Right cardiac atrium (tissue), 5 donors: ENCODE measurements around the gene LMF2. TPM values are rescaled to one million over a fixed set of nuclear protein-coding genes. Genes with fewer than 3 reads are reported as not detected.
A peak's percentile ranks its signal among the peaks of the same experiment; 100 is the strongest.

Experiments
- ATAC-seq, 2 donors: fragments of 200-7000 bp; cut with Tn5 transposase; one replicate each; pipeline versions ENCODE4 v1.8.0 to v1.9.1; 2020; ENCODE audit warnings: moderate library complexity in 2 of 2, mild to moderate bottlenecking in 1 of 2
- DNase-seq, 3 donors: peaks; one replicate each; pipeline ENCODE4 v3.0.0-alpha.2; 2020
- H3K27ac ChIP-seq: one replicate; pipeline ENCODE4 v1.5.1; 2013; ENCODE audit warnings: mild to moderate bottlenecking, low read length, control low read depth, moderate library complexity
- H3K27me3 ChIP-seq: one replicate; pipeline ENCODE4 v1.6.1; 2013; ENCODE audit not compliant: control insufficient read depth, insufficient read depth
- H3K4me1 ChIP-seq: one replicate; pipeline ENCODE4 v1.6.1; 2013; ENCODE audit warnings: low read length; ENCODE audit not compliant: control insufficient read depth, insufficient read depth
- H3K4me3 ChIP-seq: one replicate; pipeline ENCODE4 v1.5.1; 2013; ENCODE audit warnings: low read length, control low read depth
- H3K9me3 ChIP-seq: one replicate; pipeline ENCODE4 v1.6.1; 2013; ENCODE audit warnings: low read length; ENCODE audit not compliant: control insufficient read depth
- WGBS: extraction: QIAGEN DNeasy Blood & Tissue Kit; methylation state at CpG from one replicate; pipeline ENCODE4 v1.1.7; 2013; 5-methylcytosine and 5-hydroxymethylcytosine counted together
- intact Hi-C, 4 donors: fragments of 100-400 bp; cut with DNase I; formaldehyde crosslinking; loops; one replicate each; pipeline versions ENCODE4 v1.11.0 to v1.14.0; 2022 to 2023
- polyA plus RNA-seq: library from polyadenylated mRNA; stranded (reverse); fragments of 200-250 nt; gene quantifications from one replicate; pipeline ENCODE4 v1.2.3, GENCODE V29; 2013
- total RNA-seq, 4 donors: library from RNA; stranded (reverse); fragmentation: NEBNext Ultra II Directional; extraction: Animal tissue kit (Norgen Biotek cat#: 25700); gene quantifications; one replicate each; pipeline ENCODE4 v1.2.1, GENCODE V29; 2021
- donor health status: healthy with polysubstance abuse.
- donor health status: DM: no; HTN: yes; CAD: no.
- donor health status: DM: no; HTN: no; CAD: no.
- donor health status: DM: no; HTN: yes; CAD: no; lungs with severe emphysema.
- donor health status: DM: yes; HTN: yes; CAD: no.

Gene LMF2
- total and polyA plus RNA-seq, 5 donors = 29.0 to 33.7 (median 33.1) TPM

DNA sequence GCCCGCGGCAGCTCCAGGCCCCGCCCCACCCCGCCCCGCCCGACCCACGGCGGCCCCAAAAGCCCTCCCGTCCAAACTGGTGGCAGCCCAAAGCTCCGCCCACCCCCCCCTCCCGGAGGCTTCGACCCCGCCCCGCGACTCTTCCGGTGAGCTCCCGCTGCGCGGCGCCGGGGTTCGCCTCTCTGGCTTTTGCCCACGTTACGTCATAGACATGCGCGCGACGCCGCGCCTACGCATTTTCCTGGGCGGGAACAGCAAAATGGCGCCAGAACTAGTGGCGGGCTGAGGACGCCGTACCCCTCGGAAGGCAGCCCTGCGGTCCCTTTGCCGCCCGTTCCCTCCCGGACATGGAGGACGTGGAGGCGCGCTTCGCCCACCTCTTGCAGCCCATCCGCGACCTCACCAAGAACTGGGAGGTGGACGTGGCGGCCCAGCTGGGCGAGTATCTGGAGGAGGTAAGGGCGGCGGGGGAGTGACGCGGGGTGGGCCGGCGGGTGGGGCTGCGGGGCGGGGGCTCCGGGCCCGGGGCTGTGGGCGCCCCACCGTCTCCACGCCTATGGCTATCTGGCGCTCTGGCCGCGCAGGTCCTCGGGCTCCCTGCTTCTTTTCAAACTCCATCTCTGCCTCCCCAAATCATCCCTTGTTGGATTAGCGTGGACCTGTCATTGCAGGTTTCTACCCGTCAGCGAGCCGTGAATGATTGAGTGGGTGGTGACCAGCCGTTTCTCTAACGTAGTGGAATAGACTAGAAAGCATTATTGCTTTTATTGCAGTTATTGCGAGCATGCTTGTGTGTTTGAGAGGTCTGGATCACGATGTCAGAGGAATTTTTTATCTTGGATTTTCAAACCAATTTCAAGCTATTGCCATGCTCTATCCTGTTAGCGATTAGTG, 736 bp upstream of the LMF2 start, which contains the start of gene NCAPH2:
TSS of gene NCAPH2 (plus strand) at position 234 of the 894 bp plus-strand sequence. CDS start at position 348, 114 bp downstream.
- peak; percentile 77 to 80 for ATAC-seq
- Histone ChIP-seq H3K27me3 (no peaks in the 10 kb centered on the region), H3K4me3 (peak within 1 kb of the TSS; percentile 77), H3K9me3 (no peaks in the 10 kb centered on the region), H3K4me1 (no peaks in the 10 kb centered on the region), H3K27ac (peak within 1 kb of the TSS; percentile 81)
- under 1% methylated on average over 74 of the region's 76 CpGs for whole genome bisulfite sequencing
- peak; percentile 97 to 98 (median 98) for DNase-seq
- intact Hi-C loops = loop anchor here in 2 of 4 donors (10.0 kb wide), 2 partner anchors 263 to 273 kb away; partner anchors contain the start of gene TUBGCP6 (in 1 of the 2)

DNA sequence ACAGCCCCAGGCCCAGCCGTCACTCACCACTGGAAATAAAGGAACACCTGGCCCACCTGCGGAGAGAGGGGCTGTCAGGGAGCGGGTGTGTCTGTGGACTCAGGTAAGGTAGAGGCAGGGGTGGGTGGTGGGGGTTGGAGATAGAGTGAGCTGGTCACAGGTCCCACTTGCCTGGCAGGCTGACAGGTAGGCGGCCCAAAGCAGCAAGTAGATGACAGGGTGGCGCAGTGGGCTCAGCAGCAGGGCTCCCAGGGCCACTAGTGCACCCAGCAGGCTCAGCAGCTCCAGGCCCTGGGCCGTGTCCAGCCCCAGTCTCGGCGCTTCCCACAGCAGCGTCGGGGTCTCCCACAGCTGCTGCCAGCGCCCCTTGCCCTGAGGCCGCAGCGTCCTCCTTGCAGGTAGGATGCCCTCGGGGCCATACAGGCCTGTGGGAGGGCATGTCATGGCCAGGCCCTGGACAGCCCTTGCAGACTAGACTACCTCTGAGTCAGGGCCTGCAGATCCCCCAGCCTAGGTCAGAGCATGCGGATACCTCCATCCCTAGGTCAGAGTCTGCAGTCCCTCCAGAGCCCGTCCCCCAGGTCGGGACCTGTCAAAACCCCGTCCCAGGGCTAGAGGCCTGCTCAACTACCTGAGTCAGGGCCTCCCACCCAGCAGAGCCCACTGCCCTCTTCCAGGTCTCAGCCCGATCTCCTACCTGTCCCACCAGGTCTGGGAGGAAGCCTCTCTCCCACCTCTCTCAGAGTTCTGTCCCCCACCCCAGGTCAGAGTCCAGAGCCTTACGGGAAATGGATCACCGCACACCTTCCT, 686 bp downstream of the LMF2 start:
- WGBS = 25% methylated on average over 21 of the region's 21 CpGs
- no peaks in the 10 kb centered on the region for H3K4me1 ChIP-seq
- ATAC-seq = peak; percentile 5 to 35
- peak overlapping the region; percentile 77 for H3K4me3 ChIP-seq
- H3K9me3 ChIP-seq = no peaks in the 10 kb centered on the region
- no peaks in the 10 kb centered on the region for H3K27me3 ChIP-seq
- H3K27ac ChIP-seq = peak overlapping the region; percentile 65
- intact Hi-C loops = loop anchor here in 2 of 4 donors (10.0 kb wide), 2 partner anchors 262 to 272 kb away; partner anchors contain the start of gene TUBGCP6 (in 1 of the 2)
- DNase-seq = peak; percentile 52 to 74 (median 73)

DNA sequence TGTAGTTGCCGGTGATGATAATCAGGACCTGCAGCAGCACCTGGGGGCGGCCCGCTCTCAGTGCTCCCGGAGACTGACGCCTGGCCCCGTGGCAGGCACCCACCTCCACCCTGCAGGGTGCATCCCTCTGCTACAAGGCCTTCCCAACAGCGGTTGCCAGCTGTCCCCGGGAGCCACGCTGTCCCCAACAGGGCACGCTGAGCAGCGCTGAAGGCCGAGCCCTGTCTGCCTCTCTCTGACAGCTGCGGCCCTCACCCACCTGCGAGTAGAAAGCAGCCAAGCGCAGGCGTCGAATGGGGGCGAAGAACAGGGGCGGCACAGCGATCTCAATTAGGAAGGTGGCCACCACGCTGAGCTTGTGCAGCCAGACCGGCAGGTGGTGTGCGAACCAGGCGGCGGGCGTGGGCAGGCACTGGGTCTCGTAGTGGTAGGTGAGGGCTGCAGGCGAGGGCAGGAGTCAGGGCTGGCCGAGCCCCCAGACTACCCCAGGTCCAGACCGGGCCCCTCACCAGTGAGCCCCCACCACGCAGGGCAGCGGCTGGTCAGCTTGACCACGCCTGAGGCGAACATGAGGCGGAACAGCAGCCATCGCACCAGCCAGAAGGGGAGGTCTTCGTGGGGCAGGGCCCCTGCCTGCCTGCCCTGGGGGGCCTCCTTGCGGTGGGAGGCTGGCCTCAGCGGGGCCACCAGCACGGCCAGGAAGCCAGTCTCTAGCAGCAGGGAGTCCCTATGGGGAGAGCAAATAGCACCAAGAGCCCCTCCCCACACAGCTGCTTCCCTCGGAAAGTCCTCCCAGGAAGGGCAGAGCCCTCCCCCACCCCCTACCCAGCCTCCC, 1.5 kb downstream of the LMF2 start:
- peak in 2 of 3 donors; percentile 61 to 71 for DNase-seq
- Histone ChIP-seq H3K4me3 (no peak overlapping the region), H3K27ac (no peak overlapping the region), H3K27me3 (no peaks in the 10 kb centered on the region), H3K9me3 (no peaks in the 10 kb centered on the region), H3K4me1 (no peaks in the 10 kb centered on the region)
- ATAC-seq = peak in 1 of 2 donors; percentile 0
- intact Hi-C loops = loop anchor here in 2 of 4 donors (10.0 kb wide), 2 partner anchors 261 to 271 kb away; partner anchors contain the start of gene TUBGCP6 (in 1 of the 2)
- 89% methylated on average over 41 of the region's 41 CpGs for WGBS

DNA sequence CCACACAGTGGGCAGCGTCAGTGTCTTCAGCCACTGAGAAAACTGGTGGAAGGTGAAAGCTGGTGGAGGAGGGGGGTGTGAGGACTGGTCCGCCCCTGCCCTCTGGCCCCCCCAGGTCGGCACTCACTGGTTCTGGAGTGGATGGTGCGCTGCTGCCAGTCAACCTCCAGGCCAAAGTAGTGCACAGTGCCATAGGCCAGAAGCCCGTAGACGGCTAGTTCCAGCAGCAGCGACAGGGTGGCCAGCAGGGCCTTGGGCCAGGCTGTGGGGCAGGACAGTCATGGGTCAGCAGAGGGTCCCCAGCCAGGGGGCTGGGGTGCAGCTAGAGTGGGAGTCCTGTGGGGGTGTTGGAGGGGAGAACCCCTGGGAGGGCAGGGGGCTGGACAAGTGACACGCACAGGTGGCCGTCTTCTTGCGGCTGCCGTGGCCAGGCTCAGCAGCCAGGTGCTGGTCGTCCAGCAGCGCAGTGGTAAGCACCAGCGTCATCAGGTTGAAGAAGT, 2.2 kb downstream of the LMF2 start:
- intact Hi-C loops = loop anchor here in 2 of 4 donors (10.0 kb wide), 2 partner anchors 261 to 271 kb away; partner anchors contain the start of gene TUBGCP6 (in 1 of the 2)
- no peak overlapping the region for H3K4me3 ChIP-seq
- no peak for ATAC-seq
- no peaks in the 10 kb centered on the region for H3K9me3 ChIP-seq
- H3K27me3 ChIP-seq = no peaks in the 10 kb centered on the region
- H3K4me1 ChIP-seq = no peaks in the 10 kb centered on the region
- WGBS = 94% methylated on average over 14 of the region's 14 CpGs
- DNase-seq = peak in 2 of 3 donors; percentile 38 to 48
- H3K27ac ChIP-seq = no peak overlapping the region

DNA sequence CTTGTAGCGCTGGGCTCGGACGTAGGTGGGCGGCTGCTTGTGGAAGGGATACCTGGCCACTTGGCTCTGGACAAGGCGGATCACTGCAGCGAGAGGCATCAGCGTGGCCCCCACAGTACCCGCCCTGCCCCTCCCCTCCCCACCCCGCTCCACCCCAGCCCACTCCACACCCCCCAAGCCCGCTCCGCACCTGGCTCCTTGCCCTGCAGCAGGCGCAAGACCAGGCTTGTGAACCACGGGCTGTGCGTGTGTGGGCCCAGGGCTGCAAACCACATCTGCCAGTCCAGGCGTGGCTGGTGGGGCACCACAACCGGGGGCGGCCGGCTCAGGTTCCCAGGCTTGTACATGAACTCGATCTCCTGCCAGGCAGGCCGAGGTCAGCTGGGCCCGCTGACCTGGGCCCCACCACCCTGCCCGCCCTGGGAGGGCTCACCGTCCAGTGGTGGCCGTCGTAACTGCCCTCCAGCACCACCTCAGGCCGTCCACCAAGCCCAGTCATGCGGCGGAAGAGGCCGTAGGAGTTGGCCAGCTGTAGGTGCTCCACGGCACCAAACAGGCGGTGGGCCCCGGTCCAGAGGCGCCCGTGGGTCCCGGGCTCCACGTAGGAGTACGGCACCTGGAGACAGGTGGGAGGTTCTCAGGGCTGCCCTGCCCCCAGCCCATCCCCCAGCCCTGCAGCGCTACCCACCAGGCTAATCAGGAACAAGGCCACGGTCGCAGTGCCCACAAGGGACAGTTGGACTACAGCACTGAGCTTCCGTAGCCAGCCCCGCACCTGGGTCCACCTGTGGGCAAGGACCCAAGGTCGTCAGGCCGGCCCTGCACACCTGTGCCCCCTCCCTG, 2.9 kb downstream of the LMF2 start:
- H3K9me3 ChIP-seq = no peaks in the 10 kb centered on the region
- no peak overlapping the region for H3K27ac ChIP-seq
- WGBS = 95% methylated on average over 44 of the region's 44 CpGs
- ATAC-seq = no peak
- peak in 2 of 3 donors; percentile 58 to 72 for DNase-seq
- H3K4me1 ChIP-seq = no peaks in the 10 kb centered on the region
- intact Hi-C loops = loop anchor here in 2 of 4 donors (10.0 kb wide), 2 partner anchors 260 to 270 kb away; partner anchors contain the start of gene TUBGCP6 (in 1 of the 2)
- no peak overlapping the region for H3K4me3 ChIP-seq
- H3K27me3 ChIP-seq = no peaks in the 10 kb centered on the region

DNA sequence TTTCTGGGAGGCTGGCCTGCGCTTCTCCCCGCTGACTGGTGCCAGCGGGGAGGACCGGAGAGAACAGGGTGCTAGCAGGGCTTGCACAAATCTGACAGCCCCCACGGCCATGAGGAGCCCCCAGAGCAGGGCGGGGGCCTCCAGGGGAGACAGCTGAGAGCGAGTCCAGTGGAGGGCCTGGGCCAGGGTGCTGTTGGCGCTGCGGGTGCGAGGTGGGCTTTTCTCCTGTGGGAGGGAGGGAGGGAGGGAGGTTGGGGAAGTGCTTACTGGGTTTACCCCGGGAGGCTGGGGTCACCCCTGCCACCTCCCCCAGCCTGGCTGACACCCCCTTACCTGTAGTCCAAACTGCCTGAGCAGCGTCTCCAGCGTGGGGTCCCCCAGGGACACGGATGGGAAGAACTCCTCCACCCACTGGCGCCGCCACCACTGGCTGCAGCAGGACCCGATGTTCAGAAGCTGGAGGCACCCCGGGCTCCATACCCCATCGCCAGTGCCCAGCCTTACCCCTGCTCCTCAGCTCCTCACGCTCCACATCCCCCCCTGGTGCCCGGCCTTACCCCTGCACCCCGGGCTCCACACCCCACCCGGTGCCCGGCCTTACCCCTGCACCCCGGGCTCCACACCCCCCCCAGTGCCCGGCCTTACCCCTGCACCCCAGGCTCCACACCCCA, 3.9 kb downstream of the LMF2 start:
- no peak overlapping the region for H3K27ac ChIP-seq
- intact Hi-C loops = loop anchor here in 2 of 4 donors (10.0 kb wide), 2 partner anchors 259 to 269 kb away; partner anchors contain the start of gene TUBGCP6 (in 1 of the 2)
- no peaks in the 10 kb centered on the region for H3K27me3 ChIP-seq
- WGBS = 85% methylated on average over 25 of the region's 26 CpGs
- no peaks in the 10 kb centered on the region for H3K4me1 ChIP-seq
- no peak for ATAC-seq
- DNase-seq = peak in 2 of 3 donors; percentile 53 to 71
- no peaks in the 10 kb centered on the region for H3K9me3 ChIP-seq
- H3K4me3 ChIP-seq = no peak overlapping the region

DNA sequence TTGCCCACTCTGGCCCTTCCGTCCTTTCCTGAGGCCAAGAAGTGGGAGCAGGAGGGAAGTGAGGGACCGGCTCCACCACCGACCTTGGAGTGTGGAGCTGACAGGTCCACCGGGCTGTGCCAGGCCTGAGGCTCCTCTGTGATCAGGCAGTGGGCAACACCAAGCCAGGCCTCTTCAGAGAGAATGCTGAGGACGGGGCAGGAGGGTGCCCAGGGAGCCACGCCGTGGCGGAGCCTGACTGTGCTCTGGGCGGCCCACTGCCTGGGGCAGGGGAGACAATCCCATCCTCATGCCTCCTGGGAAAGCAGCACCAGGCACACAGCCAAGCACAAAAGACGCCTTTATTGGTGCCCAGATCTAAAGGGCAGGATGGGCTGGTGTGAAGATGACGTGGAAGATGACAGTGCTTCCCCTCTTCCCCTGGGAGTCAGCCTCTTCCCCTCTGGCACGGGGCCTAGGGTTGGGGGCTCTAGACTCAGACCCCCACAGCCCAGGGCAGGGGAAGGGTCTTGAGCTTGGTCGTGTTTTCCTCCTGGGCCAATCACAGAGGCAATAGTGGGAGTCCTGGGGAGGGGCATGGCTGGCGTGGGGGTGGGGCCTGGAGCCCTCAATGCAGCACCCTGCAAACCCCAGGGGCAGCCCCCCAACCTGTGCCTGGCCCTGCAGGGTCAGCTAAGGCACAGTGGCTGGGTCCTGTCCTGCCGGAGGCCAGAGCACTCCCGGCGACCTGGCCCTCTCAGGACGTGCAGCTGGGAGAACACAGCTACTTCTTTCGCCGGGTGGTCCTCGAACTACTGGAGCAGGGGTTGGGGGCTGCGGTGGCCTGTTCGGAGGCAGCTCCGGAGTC, 4.7 kb downstream of the LMF2 start:
- ATAC-seq = no peak
- Histone ChIP-seq H3K27me3 (no peaks in the 10 kb centered on the region), H3K4me1 (no peaks in the 10 kb centered on the region), H3K27ac (no peak overlapping the region), H3K4me3 (no peak overlapping the region), H3K9me3 (no peaks in the 10 kb centered on the region)
- 82% methylated on average over 24 of the region's 24 CpGs for WGBS
- intact Hi-C loops = loop anchor here in 2 of 4 donors (10.0 kb wide), 2 partner anchors 258 to 268 kb away; partner anchors contain the start of gene TUBGCP6 (in 1 of the 2)
- DNase-seq = peak in 2 of 3 donors; percentile 39 to 50

DNA sequence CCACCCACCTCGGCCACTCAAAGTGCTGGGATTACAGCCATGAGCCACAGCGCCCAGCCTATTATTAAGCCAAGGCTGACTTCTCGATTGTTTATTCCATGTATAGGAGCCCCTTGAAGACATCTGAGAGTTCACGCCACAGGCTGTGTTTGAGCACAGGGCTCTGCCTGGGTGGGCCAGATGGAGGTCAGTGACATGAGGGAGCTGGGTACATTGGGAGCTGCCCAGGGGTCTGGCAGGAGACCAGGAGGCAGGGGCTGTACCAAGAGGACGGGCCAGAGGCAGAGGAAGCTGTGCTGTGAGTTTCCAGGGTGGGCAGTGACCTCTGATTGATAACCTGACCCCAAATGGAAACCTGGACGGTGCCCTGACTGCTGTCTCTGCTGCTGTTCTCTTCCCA, 5.4 kb downstream of the LMF2 start:
- no peaks in the 10 kb centered on the region for H3K9me3 ChIP-seq
- 81% methylated on average over 6 of the region's 6 CpGs for WGBS
- no peak overlapping the region for H3K4me3 ChIP-seq
- H3K27me3 ChIP-seq = no peaks in the 10 kb centered on the region
- intact Hi-C loops = loop anchor here in 2 of 4 donors (10.0 kb wide), 2 partner anchors 257 to 267 kb away; partner anchors contain the start of gene TUBGCP6 (in 1 of the 2)
- H3K4me1 ChIP-seq = no peaks in the 10 kb centered on the region
- DNase-seq = peak in 2 of 3 donors; percentile 38 to 45
- no peak for ATAC-seq
- no peak overlapping the region for H3K27ac ChIP-seq
